Panc1 (cell line): Measurements from ENCODE around the gene VRTN. TPM values are rescaled to one million over a fixed set of nuclear protein-coding genes. Genes with fewer than 3 reads are reported as not detected.

ENCODE experiments used
- ATAC-seq: fragments of 200-7000 bp; cut with Tn5 transposase; 2 replicates; pipeline ENCODE4 v1.9.1; 2020; ENCODE audit warnings: mild to moderate bottlenecking, moderate library complexity
- BruUV-seq: library from RNA; stranded (reverse); fragments of 400-500 nt; replicated peaks from 2 replicates; lab custom pipeline; 2021; lab: Mats Ljungman, UMichigan
- CTCF ChIA-PET: fragments of 300-600 bp; sonication (Branson Sonifier 250); formaldehyde crosslinking; loops from one replicate; lab custom pipeline; 2022; ENCODE audit warnings: antibody characterized with exemption; lab: Charles Lee
- POLR2A ChIA-PET: fragments of 300-600 bp; sonication (Branson Sonifier 250); formaldehyde crosslinking; loops from one replicate; lab custom pipeline; 2022; ENCODE audit warnings: antibody characterized with exemption; lab: Charles Lee
- DNase-seq: peaks from one replicate; pipeline ENCODE4 v3.0.0-alpha.2; 2010; ENCODE audit warnings: low read depth, low spot score
- H3K27ac ChIP-seq: 2 replicates; pipeline ENCODE4 v1.5.1; 2011; ENCODE audit warnings: mild to moderate bottlenecking, low read length, inconsistent platforms
- H3K27me3 ChIP-seq: fragments of 200-500 bp; sonication (Bioruptor generic); 2 replicates; pipeline ENCODE4 v1.6.0; 2014; ENCODE audit warnings: low read length, inconsistent platforms; ENCODE audit not compliant: control insufficient read depth, insufficient read depth
- H3K36me3 ChIP-seq: fragments of 200-500 bp; sonication (Bioruptor generic); 2 replicates; pipeline ENCODE4 v1.5.1; 2014; ENCODE audit warnings: inconsistent platforms, mild to moderate bottlenecking, low read length, moderate library complexity; ENCODE audit not compliant: control insufficient read depth, insufficient read depth
- H3K4me1 ChIP-seq: 2 replicates; pipeline ENCODE4 v1.5.1; 2011; ENCODE audit warnings: inconsistent platforms, mild to moderate bottlenecking, low read length, moderate library complexity; ENCODE audit not compliant: control insufficient read depth, insufficient read depth
- H3K4me3 ChIP-seq, 2 experiments: 2 replicates each; pipeline ENCODE4 v1.5.1; 2011 to 2012; ENCODE audit warnings: low read depth in 2 of 2, low read length in 2 of 2, mild to moderate bottlenecking in 2 of 2, inconsistent platforms in 1 of 2, moderate library complexity in 1 of 2
- H3K9me3 ChIP-seq: fragments of 200-500 bp; sonication (Bioruptor generic); 2 replicates; pipeline ENCODE4 v1.5.1; 2014; ENCODE audit warnings: low read depth, mild to moderate bottlenecking, inconsistent platforms, low read length, moderate library complexity; ENCODE audit not compliant: control insufficient read depth, insufficient read depth
- POLR2AphosphoS5 ChIP-seq: IDR thresholded peaks from 2 replicates; pipeline ENCODE4 v1.6.1; 2012; ENCODE audit warnings: mild to moderate bottlenecking, low read depth, low read length, moderate library complexity
- SIN3A ChIP-seq: IDR thresholded peaks from 2 replicates; pipeline ENCODE4 v1.6.1; 2012; ENCODE audit warnings: low read depth, mild to moderate bottlenecking, low read length, moderate library complexity, borderline replicate concordance; ENCODE audit not compliant: insufficient read depth
- TCF7L2 ChIP-seq: IDR thresholded peaks from 2 replicates; pipeline ENCODE4 v1.6.1; 2011; ENCODE audit warnings: mild to moderate bottlenecking, low read depth, low read length, inconsistent platforms
- in situ Hi-C: cut with HindIII; loops from 2 replicates; pipeline ENCODE4 v1.10.0; 2016; ENCODE audit warnings: low sequenced_read_pairs, low pct_unique_long_range_greater_than_20kb
- intact Hi-C: fragments of 100-400 bp; cut with micrococcal nuclease; formaldehyde crosslinking; loops from one replicate; pipeline ENCODE4 v1.10.0; 2022; ENCODE audit not compliant: unreplicated experiment
- total RNA-seq: library from RNA; stranded (reverse); gene quantifications from one replicate; pipeline ENCODE4 v1.2.1, GENCODE V29; 2021; ENCODE audit not compliant: unreplicated experiment
- TF ChIP-seq, protein P1 (sequence below): fragments of 450-650 bp; IDR thresholded peaks from 2 replicates; pipeline ENCODE4 v1.5.1; 2017; ENCODE audit warnings: mild to moderate bottlenecking
- TF ChIP-seq, protein P2 (sequence below), 2 experiments: IDR thresholded peaks; 2 replicates each; pipeline ENCODE4 v1.6.1; 2011 to 2012; ENCODE audit warnings: low read depth in 2 of 2, control low read depth in 1 of 2, low read length in 1 of 2, mild to moderate bottlenecking in 1 of 2, moderate library complexity in 1 of 2; ENCODE audit not compliant: insufficient read depth in 1 of 2

VRTN gene
- total RNA-seq, 1 experiment from 2014 or later = not detected

DNA sequence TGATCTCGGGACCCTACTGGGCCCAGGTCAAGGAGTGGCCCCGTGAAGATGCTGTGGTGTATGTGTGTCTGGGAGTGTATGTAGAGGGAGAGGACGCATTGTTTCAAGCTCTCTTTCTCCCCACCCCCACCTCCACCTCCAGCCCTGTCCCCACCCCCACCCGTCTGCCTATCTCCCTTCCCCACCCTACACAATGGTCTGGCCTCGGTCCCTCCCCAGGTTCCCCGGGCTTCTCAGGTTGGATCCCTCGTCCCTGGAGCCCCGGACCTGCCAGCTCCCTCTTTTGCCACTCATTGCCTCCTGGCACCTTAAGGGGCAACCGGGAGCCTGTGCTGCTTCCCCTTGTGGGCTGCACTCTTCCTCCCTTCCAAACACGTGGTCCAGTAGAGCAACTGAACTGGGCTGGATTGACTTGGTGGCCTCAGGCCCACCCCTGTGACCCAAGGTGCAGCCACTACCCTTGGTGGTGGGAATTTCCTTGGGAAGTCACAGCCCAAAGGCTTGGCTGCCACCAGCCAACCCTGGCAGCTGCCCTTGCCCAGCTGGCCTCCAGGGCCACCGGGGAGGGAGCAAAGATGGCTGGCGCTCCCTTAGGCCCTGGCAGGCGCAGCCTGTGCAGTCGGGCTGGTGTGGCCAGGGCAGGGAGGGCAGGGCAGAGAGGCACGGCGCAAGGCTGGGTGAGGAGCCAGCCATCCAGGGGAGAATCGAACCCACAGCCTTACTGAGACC is 628 bp downstream of the VRTN start:
- ChIA-PET POLR2A (no interaction called here), CTCF (no interaction called here)
- Histone ChIP-seq H3K36me3 (no peaks in the 10 kb centered on the region), H3K4me1 (no peaks in the 10 kb centered on the region), H3K27me3 (no peaks in the 10 kb centered on the region), H3K4me3 (no peak overlapping the region), H3K27ac (no peak overlapping the region), H3K9me3 (no peaks in the 10 kb centered on the region)
- DNase-seq (no peak), ATAC-seq (no peak)
- BruUV-seq = no TSS peak
- TF ChIP-seq SIN3A (no peak), TCF7L2 (no peak), POLR2AphosphoS5 (no peak)
- TF ChIP-seq, protein P1, sequence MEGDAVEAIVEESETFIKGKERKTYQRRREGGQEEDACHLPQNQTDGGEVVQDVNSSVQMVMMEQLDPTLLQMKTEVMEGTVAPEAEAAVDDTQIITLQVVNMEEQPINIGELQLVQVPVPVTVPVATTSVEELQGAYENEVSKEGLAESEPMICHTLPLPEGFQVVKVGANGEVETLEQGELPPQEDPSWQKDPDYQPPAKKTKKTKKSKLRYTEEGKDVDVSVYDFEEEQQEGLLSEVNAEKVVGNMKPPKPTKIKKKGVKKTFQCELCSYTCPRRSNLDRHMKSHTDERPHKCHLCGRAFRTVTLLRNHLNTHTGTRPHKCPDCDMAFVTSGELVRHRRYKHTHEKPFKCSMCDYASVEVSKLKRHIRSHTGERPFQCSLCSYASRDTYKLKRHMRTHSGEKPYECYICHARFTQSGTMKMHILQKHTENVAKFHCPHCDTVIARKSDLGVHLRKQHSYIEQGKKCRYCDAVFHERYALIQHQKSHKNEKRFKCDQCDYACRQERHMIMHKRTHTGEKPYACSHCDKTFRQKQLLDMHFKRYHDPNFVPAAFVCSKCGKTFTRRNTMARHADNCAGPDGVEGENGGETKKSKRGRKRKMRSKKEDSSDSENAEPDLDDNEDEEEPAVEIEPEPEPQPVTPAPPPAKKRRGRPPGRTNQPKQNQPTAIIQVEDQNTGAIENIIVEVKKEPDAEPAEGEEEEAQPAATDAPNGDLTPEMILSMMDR = no peak
- TF ChIP-seq, protein P2, sequence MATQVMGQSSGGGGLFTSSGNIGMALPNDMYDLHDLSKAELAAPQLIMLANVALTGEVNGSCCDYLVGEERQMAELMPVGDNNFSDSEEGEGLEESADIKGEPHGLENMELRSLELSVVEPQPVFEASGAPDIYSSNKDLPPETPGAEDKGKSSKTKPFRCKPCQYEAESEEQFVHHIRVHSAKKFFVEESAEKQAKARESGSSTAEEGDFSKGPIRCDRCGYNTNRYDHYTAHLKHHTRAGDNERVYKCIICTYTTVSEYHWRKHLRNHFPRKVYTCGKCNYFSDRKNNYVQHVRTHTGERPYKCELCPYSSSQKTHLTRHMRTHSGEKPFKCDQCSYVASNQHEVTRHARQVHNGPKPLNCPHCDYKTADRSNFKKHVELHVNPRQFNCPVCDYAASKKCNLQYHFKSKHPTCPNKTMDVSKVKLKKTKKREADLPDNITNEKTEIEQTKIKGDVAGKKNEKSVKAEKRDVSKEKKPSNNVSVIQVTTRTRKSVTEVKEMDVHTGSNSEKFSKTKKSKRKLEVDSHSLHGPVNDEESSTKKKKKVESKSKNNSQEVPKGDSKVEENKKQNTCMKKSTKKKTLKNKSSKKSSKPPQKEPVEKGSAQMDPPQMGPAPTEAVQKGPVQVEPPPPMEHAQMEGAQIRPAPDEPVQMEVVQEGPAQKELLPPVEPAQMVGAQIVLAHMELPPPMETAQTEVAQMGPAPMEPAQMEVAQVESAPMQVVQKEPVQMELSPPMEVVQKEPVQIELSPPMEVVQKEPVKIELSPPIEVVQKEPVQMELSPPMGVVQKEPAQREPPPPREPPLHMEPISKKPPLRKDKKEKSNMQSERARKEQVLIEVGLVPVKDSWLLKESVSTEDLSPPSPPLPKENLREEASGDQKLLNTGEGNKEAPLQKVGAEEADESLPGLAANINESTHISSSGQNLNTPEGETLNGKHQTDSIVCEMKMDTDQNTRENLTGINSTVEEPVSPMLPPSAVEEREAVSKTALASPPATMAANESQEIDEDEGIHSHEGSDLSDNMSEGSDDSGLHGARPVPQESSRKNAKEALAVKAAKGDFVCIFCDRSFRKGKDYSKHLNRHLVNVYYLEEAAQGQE (IDR thresholded peaks at IDR 0.05; ENCODE audit: insufficient read depth in 1 of 2, low read depth in 2 of 2, low read length in 1 of 2) = no peak
- intact Hi-C loops (no loop called here), in situ Hi-C loops (no loop called here)

DNA sequence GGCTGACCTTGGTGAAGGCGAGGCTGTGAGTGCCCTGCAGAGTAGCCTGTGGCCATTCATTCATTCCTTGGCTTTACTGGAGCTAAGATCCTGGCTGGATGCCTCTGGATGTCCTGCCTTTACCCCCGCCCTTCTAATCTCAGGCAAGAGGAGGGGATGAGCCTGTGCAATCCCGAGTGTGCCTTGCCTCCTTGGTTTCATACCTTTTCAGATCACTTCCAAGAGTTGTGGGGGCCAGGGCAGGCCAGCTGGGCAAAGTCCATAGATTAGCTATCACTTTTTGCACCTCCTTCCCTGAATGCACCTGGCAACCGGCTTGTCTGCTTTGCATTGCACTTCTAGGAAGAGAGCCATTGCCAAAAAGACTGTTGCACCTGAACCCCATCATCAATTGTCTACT is 1.5 kb downstream of the VRTN start:
- TF ChIP-seq, protein P2 (IDR thresholded peaks at IDR 0.05; ENCODE audit: insufficient read depth in 1 of 2, low read depth in 2 of 2, low read length in 1 of 2) = no peak
- TF ChIP-seq SIN3A = no peak
- no peak for TF ChIP-seq TCF7L2
- no peak for TF ChIP-seq POLR2AphosphoS5
- TF ChIP-seq, protein P1 = no peak
- Histone ChIP-seq H3K27me3 (no peaks in the 10 kb centered on the region), H3K27ac (no peak overlapping the region), H3K4me3 (no peak overlapping the region), H3K36me3 (no peaks in the 10 kb centered on the region), H3K9me3 (no peaks in the 10 kb centered on the region), H3K4me1 (no peaks in the 10 kb centered on the region)
- no TSS peak for BruUV-seq
- ATAC-seq (no peak), DNase-seq (no peak)
- in situ Hi-C loops (no loop called here), intact Hi-C loops (no loop called here)
- CTCF ChIA-PET = no interaction called here
- POLR2A ChIA-PET = no interaction called here
